Endodermal cell (in vitro differentiated cells): ENCODE measurements around the gene ASCC1. TPM values are rescaled to one million over a fixed set of nuclear protein-coding genes. Genes with fewer than 3 reads are reported as not detected.
"Not testable (repeated sequence)": the region's sequence is repeated elsewhere in the genome, so short reads cannot be mapped to it uniquely, and the experiment has no call there.

ENCODE experiments used
- DNase-seq: peaks from one replicate; pipeline ENCODE4 v3.0.0-alpha.2; 2017
- H3K27ac ChIP-seq: 2 replicates; pipeline ENCODE4 v1.5.1; 2013; ENCODE audit warnings: mild to moderate bottlenecking, low read depth, low read length, moderate library complexity
- H3K27me3 ChIP-seq: 2 replicates; pipeline ENCODE4 v1.6.1; 2013; ENCODE audit warnings: mild to moderate bottlenecking, low read length, moderate library complexity; ENCODE audit not compliant: insufficient read depth, control insufficient read depth, poor library complexity, severe bottlenecking
- H3K36me3 ChIP-seq: 2 replicates; pipeline ENCODE4 v1.7.0; 2013; ENCODE audit warnings: mild to moderate bottlenecking, low read length, moderate library complexity; ENCODE audit not compliant: control insufficient read depth, insufficient read depth
- H3K4me1 ChIP-seq: one replicate; pipeline ENCODE4 v1.7.0; 2013; ENCODE audit warnings: low read length; ENCODE audit not compliant: control insufficient read depth, insufficient read depth
- H3K4me3 ChIP-seq: 2 replicates; pipeline ENCODE4 v1.5.1; 2013; ENCODE audit warnings: mild to moderate bottlenecking, low read length, moderate library complexity
- H3K9ac ChIP-seq: 2 replicates; pipeline ENCODE4 v1.6.1; 2013; ENCODE audit warnings: mild to moderate bottlenecking, low read length, moderate library complexity; ENCODE audit not compliant: poor library complexity, severe bottlenecking; ENCODE audit errors: extremely low read depth
- H3K9me3 ChIP-seq: 2 replicates; pipeline ENCODE4 v1.6.1; 2013; ENCODE audit warnings: mild to moderate bottlenecking, low read length, moderate library complexity; ENCODE audit not compliant: control insufficient read depth
- H3K27ac Mint-ChIP-seq: 2 replicates; pipeline ENCODE4 v1.8.0; 2020; ENCODE audit warnings: mixed read lengths
- H3K27me3 Mint-ChIP-seq: 2 replicates; pipeline ENCODE4 v1.8.0; 2021; ENCODE audit warnings: mild to moderate bottlenecking, mixed read lengths; ENCODE audit not compliant: insufficient read depth
- H3K36me3 Mint-ChIP-seq: 2 replicates; pipeline ENCODE4 v1.8.0; 2020; ENCODE audit warnings: low read depth, mixed read lengths
- H3K4me1 Mint-ChIP-seq: 2 replicates; pipeline ENCODE4 v1.8.0; 2020; ENCODE audit warnings: mixed read lengths
- H3K4me3 Mint-ChIP-seq: 2 replicates; pipeline ENCODE4 v1.8.0; 2020; ENCODE audit warnings: mild to moderate bottlenecking, moderate library complexity, mixed read lengths
- H3K9me3 Mint-ChIP-seq: 2 replicates; pipeline ENCODE4 v1.8.0; 2020; ENCODE audit warnings: mild to moderate bottlenecking, mixed read lengths
- WGBS, 2 experiments: methylation state at CpG; one replicate each; pipeline versions ENCODE4 v1.1.5 to v1.1.7; 2013; ENCODE audit warnings: missing lambda C conversion rate in 2 of 2, mixed read lengths in 1 of 2; ENCODE audit not compliant: insufficient coverage in 1 of 2, insufficient read length in 1 of 2; 5-methylcytosine and 5-hydroxymethylcytosine counted together
- total RNA-seq, 2 donors: library from RNA; stranded (reverse); fragmentation: NEBNext Ultra II Directional in 1 of 2; extraction: Animal tissue kit (Norgen Biotek cat#: 25700) in 1 of 2; gene quantifications; 2 replicates in 1 of 2; 3 replicates in 1 of 2; pipeline ENCODE4 v1.2.1, GENCODE V29; 2021
- TF ChIP-seq, protein P1 (sequence below): fragments of 200-600 bp; sonication (generic); conservative IDR thresholded peaks from 2 replicates; pipeline ENCODE4 v1.5.0; 2021; ENCODE audit warnings: antibody characterized with exemption, mild to moderate bottlenecking

The ASCC1 gene
- total RNA-seq, 2 donors from 2014 or later: 29.2 to 34.0 TPM

DNA sequence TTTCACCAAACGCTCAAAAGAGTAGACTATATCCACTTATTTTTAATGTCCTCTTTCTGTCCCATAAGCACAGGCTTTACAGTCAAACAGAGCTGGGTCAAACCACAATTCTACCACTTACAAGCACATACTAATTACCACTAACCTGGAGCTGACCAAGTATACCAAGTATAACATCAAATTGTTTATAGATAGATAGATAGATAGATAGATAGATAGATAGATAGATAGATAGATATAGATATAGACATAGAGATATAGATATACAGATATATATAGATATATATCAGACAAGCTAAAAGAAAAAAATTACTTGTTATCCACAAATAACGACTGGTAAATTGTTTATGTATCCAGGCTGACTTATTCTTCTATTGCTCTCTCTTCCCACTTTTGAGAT, 75.2 kb downstream of the ASCC1 start:
- H3K27me3 ChIP-seq: no peaks in the 10 kb centered on the region
- no peaks in the 10 kb centered on the region for H3K4me1 ChIP-seq
- H3K4me3 ChIP-seq: no peak overlapping the region
- Mint-ChIP-seq H3K36me3 (peaks cover 11% of the 10 kb centered on the region), H3K4me3 (no peak overlapping the region), H3K27me3 (no peaks in the 10 kb centered on the region), H3K27ac (no peak overlapping the region), H3K4me1 (peaks cover 5% of the 10 kb centered on the region), H3K9me3 (peaks cover 8% of the 10 kb centered on the region)
- H3K9ac ChIP-seq: no peak overlapping the region
- TF ChIP-seq, protein P1, sequence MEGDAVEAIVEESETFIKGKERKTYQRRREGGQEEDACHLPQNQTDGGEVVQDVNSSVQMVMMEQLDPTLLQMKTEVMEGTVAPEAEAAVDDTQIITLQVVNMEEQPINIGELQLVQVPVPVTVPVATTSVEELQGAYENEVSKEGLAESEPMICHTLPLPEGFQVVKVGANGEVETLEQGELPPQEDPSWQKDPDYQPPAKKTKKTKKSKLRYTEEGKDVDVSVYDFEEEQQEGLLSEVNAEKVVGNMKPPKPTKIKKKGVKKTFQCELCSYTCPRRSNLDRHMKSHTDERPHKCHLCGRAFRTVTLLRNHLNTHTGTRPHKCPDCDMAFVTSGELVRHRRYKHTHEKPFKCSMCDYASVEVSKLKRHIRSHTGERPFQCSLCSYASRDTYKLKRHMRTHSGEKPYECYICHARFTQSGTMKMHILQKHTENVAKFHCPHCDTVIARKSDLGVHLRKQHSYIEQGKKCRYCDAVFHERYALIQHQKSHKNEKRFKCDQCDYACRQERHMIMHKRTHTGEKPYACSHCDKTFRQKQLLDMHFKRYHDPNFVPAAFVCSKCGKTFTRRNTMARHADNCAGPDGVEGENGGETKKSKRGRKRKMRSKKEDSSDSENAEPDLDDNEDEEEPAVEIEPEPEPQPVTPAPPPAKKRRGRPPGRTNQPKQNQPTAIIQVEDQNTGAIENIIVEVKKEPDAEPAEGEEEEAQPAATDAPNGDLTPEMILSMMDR: no peak
- H3K36me3 ChIP-seq: peaks cover 2% of the 10 kb centered on the region
- H3K27ac ChIP-seq: no peak overlapping the region
- no peak for DNase-seq
- WGBS, 2 experiments: 94% methylated on average over 2 of the region's 2 CpGs; no CpG with 5 or more reads in 1 of the 2 experiments
- no peaks in the 10 kb centered on the region for H3K9me3 ChIP-seq

DNA sequence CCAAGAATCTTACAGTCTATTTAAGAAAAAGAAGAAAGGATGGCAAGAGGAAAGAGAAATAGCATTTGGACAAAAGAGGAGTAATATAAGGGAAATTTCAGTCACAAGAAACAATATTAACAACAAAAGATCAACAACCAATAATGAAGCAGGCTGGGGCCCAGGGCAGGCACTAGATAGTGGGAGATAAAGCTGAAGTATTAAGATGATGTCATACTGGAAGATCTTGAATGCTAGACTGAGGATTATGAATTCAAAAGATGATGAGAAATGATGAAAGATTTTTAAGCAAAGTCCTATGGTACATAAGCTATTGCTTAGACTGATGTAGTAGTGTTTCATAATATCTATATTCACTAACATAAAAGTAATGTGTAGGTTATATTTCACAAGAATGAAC, 75.9 kb downstream of the ASCC1 start:
- Mint-ChIP-seq H3K27ac (peak overlapping the region; percentile 13), H3K4me1 (peaks cover 4% of the 10 kb centered on the region), H3K9me3 (peaks cover 12% of the 10 kb centered on the region), H3K36me3 (peaks cover 18% of the 10 kb centered on the region), H3K27me3 (no peaks in the 10 kb centered on the region), H3K4me3 (no peak overlapping the region)
- DNase-seq: no peak
- TF ChIP-seq, protein P1: no peak
- Histone ChIP-seq H3K9ac (no peak overlapping the region), H3K4me3 (no peak overlapping the region), H3K4me1 (no peaks in the 10 kb centered on the region), H3K27me3 (no peaks in the 10 kb centered on the region), H3K9me3 (no peaks in the 10 kb centered on the region), H3K36me3 (peaks cover 2% of the 10 kb centered on the region), H3K27ac (no peak overlapping the region)

DNA sequence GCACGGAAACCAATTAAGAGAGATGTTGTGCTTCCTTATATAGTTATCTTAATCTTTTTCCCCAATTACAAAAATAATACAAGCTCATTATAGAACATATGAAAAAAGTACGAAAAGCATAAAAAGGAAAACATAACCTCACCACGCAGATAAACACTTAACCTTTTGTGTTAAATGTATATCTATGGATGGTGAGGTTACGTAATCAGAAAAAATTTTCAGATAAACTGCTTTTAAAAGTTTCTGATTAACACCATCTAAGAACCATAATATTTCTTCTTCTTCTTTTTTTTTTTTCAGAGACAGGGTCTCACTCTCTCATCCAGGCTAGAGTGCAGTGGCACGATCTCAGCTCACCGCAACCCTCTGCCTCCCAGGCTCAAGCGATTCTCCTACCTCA, 78.5 kb downstream of the ASCC1 start:
- no peak overlapping the region for H3K4me3 Mint-ChIP-seq
- Histone ChIP-seq H3K27me3 (no peaks in the 10 kb centered on the region), H3K4me1 (no peaks in the 10 kb centered on the region), H3K36me3 (peaks cover 2% of the 10 kb centered on the region), H3K9ac (no peak overlapping the region), H3K9me3 (no peaks in the 10 kb centered on the region), H3K27ac (no peak overlapping the region), H3K4me3 (no peak overlapping the region)
- TF ChIP-seq, protein P1: no peak
- H3K4me1 Mint-ChIP-seq: peaks cover 9% of the 10 kb centered on the region
- WGBS, 2 experiments: 95 to 96% methylated on average over 3 to 5 of the region's 7 CpGs
- H3K27me3 Mint-ChIP-seq: no peaks in the 10 kb centered on the region
- no peak overlapping the region for H3K27ac Mint-ChIP-seq
- DNase-seq: no peak
- peaks cover 18% of the 10 kb centered on the region for H3K36me3 Mint-ChIP-seq
- peaks cover 12% of the 10 kb centered on the region for H3K9me3 Mint-ChIP-seq

DNA sequence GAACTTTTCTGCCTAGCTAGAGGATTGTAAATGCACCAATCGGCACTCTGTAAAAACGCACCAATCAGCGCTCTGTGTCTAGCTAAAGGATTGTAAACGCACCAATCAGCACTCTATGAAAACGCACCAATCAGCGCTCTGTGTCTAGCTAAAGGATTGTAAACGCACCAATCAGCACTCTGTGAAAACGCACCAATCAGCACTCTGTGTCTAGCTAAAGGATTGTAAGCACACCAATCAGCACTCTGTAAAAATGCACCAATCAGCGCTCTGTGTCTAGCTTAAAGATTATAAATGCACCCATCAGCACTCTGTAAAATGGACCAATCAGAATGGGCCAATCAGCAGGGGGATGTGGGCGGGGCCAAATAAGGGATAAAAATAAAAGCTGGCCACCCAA, 79.9 kb downstream of the ASCC1 start:
- H3K27ac ChIP-seq, H3K4me3 ChIP-seq, H3K4me1 ChIP-seq, H3K9me3 ChIP-seq, H3K9ac ChIP-seq, H3K27me3 Mint-ChIP-seq, DNase-seq, H3K27ac Mint-ChIP-seq, H3K4me1 Mint-ChIP-seq, H3K4me3 Mint-ChIP-seq, H3K36me3 ChIP-seq, H3K27me3 ChIP-seq: not testable (repeated sequence)
- peaks cover 12% of the 10 kb centered on the region for H3K9me3 Mint-ChIP-seq
- peaks cover 19% of the 10 kb centered on the region for H3K36me3 Mint-ChIP-seq
- 91 to 96% methylated on average over 8 to 10 of the region's 10 CpGs for WGBS, 2 experiments
